SU-DHL-6 (cell line): ENCODE results near the gene TTC39C.

ENCODE experiments used
- CTCF ChIP-seq: fragments of 200-600 bp; sonication (generic); IDR thresholded peaks from one replicate; pipeline ENCODE4 v1.5.1; 2017; ENCODE audit warnings: antibody characterized with exemption, mild to moderate bottlenecking, low read length, moderate library complexity; ENCODE audit not compliant: insufficient read depth, poor library complexity, severe bottlenecking
- EZH2phosphoT487 ChIP-seq: fragments of 200-600 bp; sonication (generic), shearing (Covaris generic); conservative IDR thresholded peaks from 2 replicates; pipeline ENCODE4 v1.6.1; 2018; ENCODE audit warnings: mild to moderate bottlenecking, antibody characterized with exemption, low read length, moderate library complexity, mixed read lengths

GRCh38 chr18:24126155-24126961 lies 111.8 kb downstream of the TTC39C start:
- TF ChIP-seq CTCF = no peak
- TF ChIP-seq EZH2phosphoT487 = no peak
